Mesenchymal stem cell (in vitro differentiated cells and primary cell): ENCODE measurements around the gene POLR1F.
A peak's percentile ranks its signal among the peaks of the same experiment; 100 is the strongest.

ENCODE experiments used
- DNase-seq: peaks from one replicate; pipeline ENCODE4 v3.0.0-alpha.2; 2013
- H2AFZ ChIP-seq: one replicate; pipeline ENCODE4 v1.6.1; 2013; ENCODE audit warnings: low read depth, mild to moderate bottlenecking, control low read depth, inconsistent platforms, low read length, moderate library complexity
- H2AK5ac ChIP-seq: 2 replicates; pipeline ENCODE4 v1.6.1; 2013; ENCODE audit warnings: low read length, moderate library complexity, mild to moderate bottlenecking, inconsistent platforms; ENCODE audit not compliant: severe bottlenecking
- H2BK120ac ChIP-seq: one replicate; pipeline ENCODE4 v1.6.1; 2013; ENCODE audit warnings: low read depth, mild to moderate bottlenecking, inconsistent platforms, low read length, moderate library complexity
- H2BK12ac ChIP-seq, 2 experiments: one replicate each; pipeline ENCODE4 v1.6.1; 2013; ENCODE audit warnings: inconsistent platforms in 2 of 2, low read length in 2 of 2, mild to moderate bottlenecking in 2 of 2, moderate library complexity in 2 of 2, control low read depth in 1 of 2
- H2BK15ac ChIP-seq: one replicate; pipeline ENCODE4 v1.6.1; 2013; ENCODE audit warnings: mild to moderate bottlenecking, low read depth, inconsistent platforms; ENCODE audit not compliant: poor library complexity, severe bottlenecking
- H2BK5ac ChIP-seq: 2 replicates; pipeline ENCODE4 v1.6.1; 2013; ENCODE audit warnings: low read depth, mild to moderate bottlenecking, low read length, control low read depth, inconsistent platforms; ENCODE audit not compliant: poor library complexity, severe bottlenecking
- H3K14ac ChIP-seq, 2 experiments: one replicate each; pipeline ENCODE4 v1.6.1; 2013; ENCODE audit warnings: inconsistent platforms in 2 of 2, low read length in 2 of 2, control low read depth in 1 of 2, mild to moderate bottlenecking in 1 of 2, moderate library complexity in 1 of 2
- H3K18ac ChIP-seq, 2 experiments: one replicate each; pipeline ENCODE4 v1.6.1; 2013; ENCODE audit warnings: inconsistent platforms in 2 of 2, low read length in 2 of 2, control low read depth in 1 of 2, low read depth in 1 of 2, mild to moderate bottlenecking in 1 of 2
- H3K23ac ChIP-seq, 2 experiments: one replicate each; pipeline ENCODE4 v1.6.1; 2013; ENCODE audit warnings: inconsistent platforms in 2 of 2, low read length in 2 of 2, mild to moderate bottlenecking in 2 of 2, moderate library complexity in 2 of 2, control low read depth in 1 of 2
- H3K27ac ChIP-seq: 2 replicates; pipeline ENCODE4 v1.5.1; 2013; ENCODE audit warnings: mild to moderate bottlenecking, moderate library complexity, low read length, control low read depth, inconsistent platforms; ENCODE audit not compliant: poor library complexity, severe bottlenecking
- H3K27me3 ChIP-seq, 2 experiments: 2 replicates each; pipeline versions ENCODE4 v1.6.1 to v1.7.0; 2013; ENCODE audit warnings: low read length in 2 of 2, mild to moderate bottlenecking in 2 of 2, moderate library complexity in 2 of 2, control low read depth in 1 of 2, inconsistent platforms in 1 of 2; ENCODE audit not compliant: control insufficient read depth in 1 of 2, insufficient read depth in 1 of 2
- H3K36me3 ChIP-seq, 2 experiments: 2 replicates each; pipeline versions ENCODE4 v1.6.1 to v1.7.0; 2013; ENCODE audit warnings: low read length in 2 of 2, control low read depth in 1 of 2, inconsistent platforms in 1 of 2, low read depth in 1 of 2, mild to moderate bottlenecking in 1 of 2; ENCODE audit not compliant: insufficient read depth in 2 of 2, control insufficient read depth in 1 of 2
- H3K4ac ChIP-seq, 2 experiments: one replicate each; pipeline ENCODE4 v1.6.1; 2013; ENCODE audit warnings: inconsistent platforms in 2 of 2, low read length in 2 of 2, mild to moderate bottlenecking in 2 of 2, moderate library complexity in 2 of 2, control low read depth in 1 of 2, low read depth in 1 of 2
- H3K4me1 ChIP-seq: 2 replicates; pipeline ENCODE4 v1.6.1; 2013; ENCODE audit warnings: low read depth, low read length, control low read depth; ENCODE audit not compliant: control insufficient read depth, insufficient read depth
- H3K4me2 ChIP-seq: 2 replicates; pipeline ENCODE4 v1.6.1; 2013; ENCODE audit warnings: low read length, mild to moderate bottlenecking, inconsistent platforms; ENCODE audit not compliant: poor library complexity, severe bottlenecking
- H3K4me3 ChIP-seq, 2 experiments: 2 replicates each; pipeline versions ENCODE4 v1.5.1 to v1.7.0; 2013; ENCODE audit warnings: low read length in 2 of 2, mild to moderate bottlenecking in 2 of 2, control low read depth in 1 of 2, low read depth in 1 of 2; ENCODE audit not compliant: insufficient read depth in 1 of 2
- H3K79me1 ChIP-seq: replicated peaks from 2 replicates; pipeline ENCODE4 v1.6.1; 2013; ENCODE audit warnings: mild to moderate bottlenecking, control low read depth, low read length, inconsistent platforms; ENCODE audit not compliant: poor library complexity, severe bottlenecking
- H3K9ac ChIP-seq: 2 replicates; pipeline ENCODE4 v1.7.0; 2013; ENCODE audit warnings: mild to moderate bottlenecking, low read length, moderate library complexity
- H3K9me3 ChIP-seq: 2 replicates; pipeline ENCODE4 v1.7.0; 2013; ENCODE audit warnings: mild to moderate bottlenecking, low read length; ENCODE audit not compliant: control insufficient read depth
- H4K8ac ChIP-seq: one replicate; pipeline ENCODE4 v1.6.1; 2013; ENCODE audit warnings: inconsistent platforms, mild to moderate bottlenecking, low read length, moderate library complexity
- H4K91ac ChIP-seq: one replicate; pipeline ENCODE4 v1.6.1; 2013; ENCODE audit warnings: mild to moderate bottlenecking, low read length, inconsistent platforms
- WGBS: methylation state at CpG from one replicate; pipeline ENCODE4 v1.1.7; 2013; ENCODE audit warnings: mixed read lengths; 5-methylcytosine and 5-hydroxymethylcytosine counted together

The POLR1F gene

GRCh38 chr7:19681596-19681995 lies 27.2 kb downstream of the POLR1F start:
- Histone ChIP-seq H4K91ac (no peak overlapping the region), H3K36me3 (no peaks in the 10 kb centered on the region)
- 90% methylated on average over 5 of the region's 5 CpGs for WGBS

GRCh38 chr7:19677180-19677579 lies 31.7 kb downstream of the POLR1F start:
- no peak overlapping the region for H2AK5ac ChIP-seq
- H3K4me3 ChIP-seq, result no peak overlapping the region
- peaks cover 2% of the 10 kb centered on the region for H3K4me1 ChIP-seq
- H3K27ac ChIP-seq, result no peak overlapping the region
- no peak overlapping the region for H2BK5ac ChIP-seq
- H2BK120ac ChIP-seq, result no peak overlapping the region
- no peak overlapping the region for H4K8ac ChIP-seq
- WGBS, result no CpG with 5 or more reads among the region's 2 CpGs
- H3K9me3 ChIP-seq, result no peaks in the 10 kb centered on the region
- H3K4me2 ChIP-seq, result no peak overlapping the region
- H3K27me3 ChIP-seq, result no peaks in the 10 kb centered on the region
- no peak overlapping the region for H3K4ac ChIP-seq
- H4K91ac ChIP-seq, result no peak overlapping the region
- H2BK12ac ChIP-seq, result no peak overlapping the region
- H3K9ac ChIP-seq, result no peak overlapping the region
- no peak overlapping the region for H3K23ac ChIP-seq
- H3K36me3 ChIP-seq, result no peaks in the 10 kb centered on the region
- H2AFZ ChIP-seq, result no peak overlapping the region
- H3K14ac ChIP-seq, result no peak overlapping the region
- no peaks in the 10 kb centered on the region for H3K79me1 ChIP-seq
- H2BK15ac ChIP-seq, result no peak overlapping the region
- DNase-seq, result peak; percentile 77
- H3K18ac ChIP-seq, result no peak overlapping the region

More at GRCh38 chr7:19681596-19681995, 27.2 kb downstream of the POLR1F start:
- Histone ChIP-seq H3K4me1 (no peaks in the 10 kb centered on the region), H3K23ac (no peak overlapping the region), H3K14ac (no peak overlapping the region), H3K4me3 (no peak overlapping the region), H2BK12ac (no peak overlapping the region), H3K9me3 (no peaks in the 10 kb centered on the region), H3K27ac (no peak overlapping the region), H4K8ac (no peak overlapping the region), H3K9ac (no peak overlapping the region), H2BK15ac (no peak overlapping the region), H3K18ac (no peak overlapping the region), H2BK5ac (no peak overlapping the region), H3K4ac (no peak overlapping the region), H3K79me1 (no peaks in the 10 kb centered on the region), H2BK120ac (no peak overlapping the region), H3K27me3 (no peaks in the 10 kb centered on the region), H2AFZ (no peak overlapping the region), H3K4me2 (no peak overlapping the region), H2AK5ac (no peak overlapping the region)
- no peak for DNase-seq

GRCh38 chr7:19675816-19676215 lies 33.0 kb downstream of the POLR1F start:
- Histone ChIP-seq H4K8ac (no peak overlapping the region), H2BK5ac (no peak overlapping the region), H2BK12ac (peak overlapping the region in 1 of 2 experiments; percentile 2), H4K91ac (no peak overlapping the region), H3K4ac (no peak overlapping the region), H3K14ac (no peak overlapping the region), H3K36me3 (no peaks in the 10 kb centered on the region), H3K4me2 (no peak overlapping the region), H3K27me3 (no peaks in the 10 kb centered on the region), H3K23ac (no peak overlapping the region), H2AK5ac (no peak overlapping the region), H3K4me1 (peaks cover 2% of the 10 kb centered on the region), H2BK15ac (no peak overlapping the region), H3K79me1 (no peaks in the 10 kb centered on the region), H2BK120ac (no peak overlapping the region), H3K9me3 (no peaks in the 10 kb centered on the region), H3K27ac (no peak overlapping the region), H3K18ac (peak overlapping the region in 1 of 2 experiments; percentile 21), H2AFZ (no peak overlapping the region), H3K9ac (no peak overlapping the region), H3K4me3 (no peak overlapping the region)
- DNase-seq, result no peak
- 100% methylated on average over 1 of the region's 1 CpG for WGBS

- H3K4ac ChIP-seq, result no peak overlapping the region
- H3K4me2 ChIP-seq, result no peak overlapping the region
- H3K36me3 ChIP-seq, result no peaks in the 10 kb centered on the region
- DNase-seq, result peak; percentile 70
- WGBS, result 81% methylated on average over 5 of the region's 5 CpGs
- no peak overlapping the region for H4K8ac ChIP-seq
- no peaks in the 10 kb centered on the region for H3K79me1 ChIP-seq
- no peak overlapping the region for H3K27ac ChIP-seq
- H3K27me3 ChIP-seq, result no peaks in the 10 kb centered on the region
- no peak overlapping the region for H2BK15ac ChIP-seq
- no peak overlapping the region for H4K91ac ChIP-seq
- H3K23ac ChIP-seq, result no peak overlapping the region
- no peak overlapping the region for H3K14ac ChIP-seq
- no peak overlapping the region for H3K9ac ChIP-seq
- H2BK12ac ChIP-seq, result no peak overlapping the region
- peak overlapping the region in 1 of 2 experiments; percentile 43 for H3K18ac ChIP-seq
- H3K4me3 ChIP-seq, result no peak overlapping the region
- no peak overlapping the region for H2AK5ac ChIP-seq
- no peak overlapping the region for H2AFZ ChIP-seq
- H3K9me3 ChIP-seq, result no peaks in the 10 kb centered on the region
- H3K4me1 ChIP-seq, result peaks cover 2% of the 10 kb centered on the region
- H2BK5ac ChIP-seq, result no peak overlapping the region
- H2BK120ac ChIP-seq, result no peak overlapping the region
Observed at GRCh38 chr7:19674266-19674960, 34.4 kb downstream of the POLR1F start.
